Measurements from ENCODE around the gene CCDC149. TPM values are rescaled to one million over a fixed set of nuclear protein-coding genes. Genes with fewer than 3 reads are reported as not detected.

The CCDC149 gene
- total RNA-seq, 1 donor: 12.3 TPM

DNA sequence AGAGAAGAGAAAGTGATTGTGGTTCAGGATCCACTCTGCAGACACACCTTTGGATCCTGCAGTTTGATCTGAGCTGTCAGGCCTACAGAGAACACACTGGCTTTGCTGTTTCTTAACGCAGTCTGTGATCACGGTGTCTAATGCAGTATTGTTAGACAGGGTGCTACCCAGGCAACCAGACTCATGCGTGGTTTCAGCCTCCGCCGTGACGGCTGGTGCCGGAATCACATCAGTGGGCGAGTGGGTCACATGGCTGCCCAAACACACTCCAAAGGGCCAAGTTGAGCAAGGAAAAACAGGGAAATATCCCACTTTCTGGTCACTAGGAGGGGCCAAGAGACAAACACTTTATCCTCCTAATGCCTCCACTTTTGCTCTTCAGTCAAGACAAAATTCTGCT lies 27.5 kb downstream of the CCDC149 start:
- Histone ChIP-seq H3K27me3 (ENCODE audit: insufficient read depth, low read length) (no peaks in the 10 kb centered on the region), H3K27ac (ENCODE audit: low read depth, low read length) (no peak overlapping the region), H3K36me3 (ENCODE audit: insufficient read depth, low read length) (no peaks in the 10 kb centered on the region), H2AFZ (ENCODE audit: low read length) (no peak overlapping the region), H3K4me2 (ENCODE audit: insufficient read depth, low read length) (no peak overlapping the region), H3K4me1 (ENCODE audit: insufficient read depth, low read length) (peaks cover 6% of the 10 kb centered on the region), H3K4me3 (ENCODE audit: insufficient read depth, low read length) (no peak overlapping the region), H3K79me2 (ENCODE audit: insufficient read depth, low read length) (no peaks in the 10 kb centered on the region), H3K9me3 (ENCODE audit: low read depth, low read length) (no peaks in the 10 kb centered on the region), H4K20me1 (ENCODE audit: insufficient read depth, low read length) (no peaks in the 10 kb centered on the region)
- TF ChIP-seq, protein P1, sequence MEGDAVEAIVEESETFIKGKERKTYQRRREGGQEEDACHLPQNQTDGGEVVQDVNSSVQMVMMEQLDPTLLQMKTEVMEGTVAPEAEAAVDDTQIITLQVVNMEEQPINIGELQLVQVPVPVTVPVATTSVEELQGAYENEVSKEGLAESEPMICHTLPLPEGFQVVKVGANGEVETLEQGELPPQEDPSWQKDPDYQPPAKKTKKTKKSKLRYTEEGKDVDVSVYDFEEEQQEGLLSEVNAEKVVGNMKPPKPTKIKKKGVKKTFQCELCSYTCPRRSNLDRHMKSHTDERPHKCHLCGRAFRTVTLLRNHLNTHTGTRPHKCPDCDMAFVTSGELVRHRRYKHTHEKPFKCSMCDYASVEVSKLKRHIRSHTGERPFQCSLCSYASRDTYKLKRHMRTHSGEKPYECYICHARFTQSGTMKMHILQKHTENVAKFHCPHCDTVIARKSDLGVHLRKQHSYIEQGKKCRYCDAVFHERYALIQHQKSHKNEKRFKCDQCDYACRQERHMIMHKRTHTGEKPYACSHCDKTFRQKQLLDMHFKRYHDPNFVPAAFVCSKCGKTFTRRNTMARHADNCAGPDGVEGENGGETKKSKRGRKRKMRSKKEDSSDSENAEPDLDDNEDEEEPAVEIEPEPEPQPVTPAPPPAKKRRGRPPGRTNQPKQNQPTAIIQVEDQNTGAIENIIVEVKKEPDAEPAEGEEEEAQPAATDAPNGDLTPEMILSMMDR (IDR thresholded peaks at IDR 0.05; ENCODE audit: extremely low read depth, low read depth, low read length): no peak
- DNase-seq (ENCODE audit: insufficient read length, low spot score, missing footprints): no peak

- no peak for DNase-seq (ENCODE audit: insufficient read length, low spot score, missing footprints)
- Histone ChIP-seq H3K9me3 (ENCODE audit: low read depth, low read length) (no peaks in the 10 kb centered on the region), H3K4me3 (ENCODE audit: insufficient read depth, low read length) (no peak overlapping the region), H4K20me1 (ENCODE audit: insufficient read depth, low read length) (no peaks in the 10 kb centered on the region), H2AFZ (ENCODE audit: low read length) (no peak overlapping the region), H3K4me2 (ENCODE audit: insufficient read depth, low read length) (no peak overlapping the region), H3K4me1 (ENCODE audit: insufficient read depth, low read length) (peaks cover 2% of the 10 kb centered on the region), H3K36me3 (ENCODE audit: insufficient read depth, low read length) (no peaks in the 10 kb centered on the region), H3K27me3 (ENCODE audit: insufficient read depth, low read length) (no peaks in the 10 kb centered on the region), H3K27ac (ENCODE audit: low read depth, low read length) (no peak overlapping the region), H3K79me2 (ENCODE audit: insufficient read depth, low read length) (no peaks in the 10 kb centered on the region)
- TF ChIP-seq, protein P1 (IDR thresholded peaks at IDR 0.05; ENCODE audit: extremely low read depth, low read depth, low read length): no peak
Measured at GRCh38 chr4:24884902-24885301, 27.9 kb downstream of the CCDC149 start.

GRCh38 chr4:24881508-24882196 lies 31.2 kb downstream of the CCDC149 start:
- no peak for DNase-seq (ENCODE audit: insufficient read length, low spot score, missing footprints)
- H3K27me3 ChIP-seq (ENCODE audit: insufficient read depth, low read length): no peaks in the 10 kb centered on the region
- TF ChIP-seq, protein P1 (IDR thresholded peaks at IDR 0.05; ENCODE audit: extremely low read depth, low read depth, low read length): no peak
- no peak overlapping the region for H3K4me2 ChIP-seq (ENCODE audit: insufficient read depth, low read length)
- H3K4me1 ChIP-seq (ENCODE audit: insufficient read depth, low read length): no peaks in the 10 kb centered on the region
- H2AFZ ChIP-seq (ENCODE audit: low read length): no peak overlapping the region
- no peaks in the 10 kb centered on the region for H3K36me3 ChIP-seq (ENCODE audit: insufficient read depth, low read length)
- H3K79me2 ChIP-seq (ENCODE audit: insufficient read depth, low read length): no peaks in the 10 kb centered on the region
- H3K27ac ChIP-seq (ENCODE audit: low read depth, low read length): no peak overlapping the region
- no peak overlapping the region for H3K4me3 ChIP-seq (ENCODE audit: insufficient read depth, low read length)
- no peaks in the 10 kb centered on the region for H3K9me3 ChIP-seq (ENCODE audit: low read depth, low read length)
- H4K20me1 ChIP-seq (ENCODE audit: insufficient read depth, low read length): no peaks in the 10 kb centered on the region

- no peaks in the 10 kb centered on the region for H3K36me3 ChIP-seq (ENCODE audit: insufficient read depth, low read length)
- no peaks in the 10 kb centered on the region for H3K9me3 ChIP-seq (ENCODE audit: low read depth, low read length)
- H3K79me2 ChIP-seq (ENCODE audit: insufficient read depth, low read length): no peaks in the 10 kb centered on the region
- no peaks in the 10 kb centered on the region for H3K4me1 ChIP-seq (ENCODE audit: insufficient read depth, low read length)
- H3K27ac ChIP-seq (ENCODE audit: low read depth, low read length): no peak overlapping the region
- no peaks in the 10 kb centered on the region for H3K27me3 ChIP-seq (ENCODE audit: insufficient read depth, low read length)
- no peak overlapping the region for H3K4me2 ChIP-seq (ENCODE audit: insufficient read depth, low read length)
- no peak overlapping the region for H3K4me3 ChIP-seq (ENCODE audit: insufficient read depth, low read length)
- TF ChIP-seq, protein P1 (IDR thresholded peaks at IDR 0.05; ENCODE audit: extremely low read depth, low read depth, low read length): no peak
- no peak overlapping the region for H2AFZ ChIP-seq (ENCODE audit: low read length)
- DNase-seq (ENCODE audit: insufficient read length, low spot score, missing footprints): no peak
- H4K20me1 ChIP-seq (ENCODE audit: insufficient read depth, low read length): no peaks in the 10 kb centered on the region
Measured at GRCh38 chr4:24880186-24880585, 32.7 kb downstream of the CCDC149 start.

Data from osteoblast (primary cell).